NT2/D1 (cell line): ENCODE results near the gene IFNA2.

Experiments used
- DNase-seq: peaks from one replicate; pipeline ENCODE4 v3.0.0-alpha.2; 2011; ENCODE audit warnings: low read depth, low spot score
- H3K27me3 ChIP-seq: 2 replicates; pipeline ENCODE4 v1.6.0; 2011; ENCODE audit warnings: mild to moderate bottlenecking; ENCODE audit not compliant: insufficient read length, insufficient read depth
- H3K36me3 ChIP-seq: 2 replicates; pipeline ENCODE4 v1.6.1; 2011; ENCODE audit warnings: mild to moderate bottlenecking, low read length, mixed read lengths; ENCODE audit not compliant: insufficient read depth, insufficient read length
- H3K4me1 ChIP-seq: 2 replicates; pipeline ENCODE4 v1.5.1; 2011; ENCODE audit not compliant: insufficient read depth, insufficient read length
- H3K4me3 ChIP-seq: 2 replicates; pipeline ENCODE4 v1.5.1; 2011; ENCODE audit warnings: low read depth; ENCODE audit not compliant: insufficient read length
- H3K9ac ChIP-seq: 2 replicates; pipeline ENCODE4 v1.6.0; 2011; ENCODE audit warnings: low read depth; ENCODE audit not compliant: insufficient read length
- H3K9me3 ChIP-seq: 2 replicates; pipeline ENCODE4 v1.5.1; 2011; ENCODE audit warnings: mild to moderate bottlenecking, low read length; ENCODE audit not compliant: insufficient read depth
- SUZ12 ChIP-seq: IDR thresholded peaks from 2 replicates; pipeline ENCODE4 v1.6.1; 2011; ENCODE audit not compliant: insufficient read length, insufficient read depth; ENCODE audit errors: extremely low read depth
- YY1 ChIP-seq: IDR thresholded peaks from 2 replicates; pipeline ENCODE4 v1.6.1; 2011; ENCODE audit not compliant: insufficient read length, insufficient read depth
- ZNF274 ChIP-seq: IDR thresholded peaks from 2 replicates; pipeline ENCODE4 v1.6.1; 2011; ENCODE audit warnings: mild to moderate bottlenecking, low read depth, low read length

IFNA2 gene

DNA sequence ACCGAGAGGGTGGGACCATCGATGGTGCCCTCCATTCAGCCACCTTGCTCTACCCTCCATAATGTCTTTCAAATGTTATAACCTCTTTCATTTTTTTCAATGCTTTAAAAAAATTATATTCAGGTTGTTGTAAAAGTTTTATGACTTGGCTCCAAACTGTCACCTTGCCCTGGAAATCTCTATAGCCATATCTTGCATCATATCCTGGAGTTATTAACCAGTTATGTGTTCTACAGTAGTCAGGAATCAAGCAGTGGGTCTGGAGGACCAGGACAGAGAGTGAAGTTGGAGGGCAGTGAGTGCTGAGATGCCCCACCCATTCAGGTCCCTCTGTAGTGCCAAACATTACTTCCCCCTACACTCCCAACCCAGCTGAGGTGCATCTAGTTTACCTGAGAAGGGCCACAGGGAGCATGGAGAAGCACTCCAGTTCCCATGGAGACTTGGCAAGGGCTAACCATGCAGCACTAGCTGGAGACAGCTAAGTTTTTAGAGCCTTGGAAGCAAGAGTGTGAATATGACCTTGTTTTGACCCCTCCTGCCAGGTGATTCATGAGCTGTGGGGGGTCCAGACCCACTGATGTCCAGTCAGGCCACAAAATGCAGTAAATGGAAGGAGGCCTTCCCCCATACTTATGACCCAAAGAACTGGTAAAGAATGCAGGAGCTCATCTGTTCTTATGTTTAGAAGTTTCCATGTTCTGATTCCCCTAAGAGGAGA is 29.2 kb upstream of the IFNA2 start:
- Histone ChIP-seq H3K4me3 (no peak overlapping the region), H3K4me1 (peaks cover 2% of the 10 kb centered on the region), H3K36me3 (no peaks in the 10 kb centered on the region), H3K9ac (no peak overlapping the region), H3K9me3 (no peaks in the 10 kb centered on the region), H3K27me3 (no peaks in the 10 kb centered on the region)
- DNase-seq = no peak
- TF ChIP-seq SUZ12 (no peak), ZNF274 (no peak), YY1 (no peak)

DNA sequence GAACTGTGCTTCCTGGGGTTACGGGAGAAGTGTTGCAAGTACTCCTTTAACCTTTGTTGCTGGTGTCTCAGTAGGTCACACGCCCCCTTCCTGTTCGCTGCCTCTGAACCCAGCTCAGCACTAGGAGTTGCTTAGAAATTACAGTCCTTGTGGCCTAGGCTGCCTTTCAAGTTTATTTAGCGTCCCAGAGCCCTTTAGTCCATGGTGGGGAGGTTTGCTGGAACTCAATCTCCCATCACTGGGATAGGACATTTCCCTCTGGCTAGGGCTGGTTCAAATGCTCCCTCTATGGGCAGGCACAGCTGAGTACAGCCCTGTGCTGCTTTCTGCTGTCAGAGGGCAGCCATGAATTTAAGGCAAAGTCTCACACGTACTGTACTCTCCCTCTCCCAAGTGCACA is 28.4 kb upstream of the IFNA2 start:
- H3K36me3 ChIP-seq = no peaks in the 10 kb centered on the region
- no peaks in the 10 kb centered on the region for H3K27me3 ChIP-seq
- H3K9ac ChIP-seq = no peak overlapping the region
- DNase-seq = no peak
- peaks cover 2% of the 10 kb centered on the region for H3K4me1 ChIP-seq
- no peak for TF ChIP-seq ZNF274
- TF ChIP-seq SUZ12 = no peak
- no peak for TF ChIP-seq YY1
- H3K4me3 ChIP-seq = no peak overlapping the region
- H3K9me3 ChIP-seq = no peaks in the 10 kb centered on the region

DNA sequence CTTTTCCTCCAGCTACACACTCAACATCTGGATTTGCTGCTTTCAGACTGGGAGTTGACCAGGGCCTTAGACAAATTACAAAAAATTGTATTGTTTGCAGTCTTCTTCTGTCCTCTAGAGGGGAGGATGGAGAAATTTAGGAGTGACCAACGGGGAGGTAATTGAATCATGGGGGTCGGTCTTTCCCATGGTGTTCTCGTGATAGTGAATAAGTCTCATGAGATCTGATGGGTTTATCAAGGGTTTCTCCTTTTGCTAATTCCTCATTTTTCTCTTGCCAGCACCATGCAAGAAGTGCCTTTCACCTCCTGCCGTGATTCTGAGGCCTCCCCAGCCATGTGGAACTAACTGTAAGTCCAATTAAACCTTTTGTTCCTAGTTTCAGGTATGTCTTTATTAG is 28.0 kb upstream of the IFNA2 start:
- Histone ChIP-seq H3K4me1 (peaks cover 2% of the 10 kb centered on the region), H3K9me3 (no peaks in the 10 kb centered on the region), H3K9ac (no peak overlapping the region), H3K36me3 (no peaks in the 10 kb centered on the region), H3K4me3 (no peak overlapping the region), H3K27me3 (no peaks in the 10 kb centered on the region)
- TF ChIP-seq YY1 (no peak), SUZ12 (no peak)
- DNase-seq = no peak

DNA sequence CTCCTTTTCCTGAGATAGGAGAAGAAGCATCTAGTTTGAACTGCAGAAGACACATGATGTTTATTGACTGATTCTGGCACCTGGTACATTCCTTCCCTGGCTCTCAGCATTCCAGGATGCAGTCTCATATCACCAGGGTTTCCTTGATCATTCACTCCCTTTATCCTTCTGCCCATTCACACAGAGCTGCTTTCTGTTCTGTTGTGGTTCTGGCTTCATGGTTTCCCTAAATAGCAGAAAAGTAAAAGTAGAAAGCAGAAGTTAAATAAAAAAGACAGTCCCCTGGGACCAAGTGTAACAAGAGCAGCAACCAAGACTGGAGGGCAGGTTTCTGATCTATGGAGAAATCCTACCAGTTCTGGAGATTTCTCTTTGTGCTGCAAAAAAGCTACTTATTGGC is 26.9 kb upstream of the IFNA2 start:
- H3K9me3 ChIP-seq = no peaks in the 10 kb centered on the region
- H3K4me1 ChIP-seq = peaks cover 2% of the 10 kb centered on the region
- H3K36me3 ChIP-seq = no peaks in the 10 kb centered on the region
- no peaks in the 10 kb centered on the region for H3K27me3 ChIP-seq
- TF ChIP-seq YY1 = no peak
- TF ChIP-seq ZNF274 = no peak
- no peak for TF ChIP-seq SUZ12
- no peak overlapping the region for H3K4me3 ChIP-seq
- no peak overlapping the region for H3K9ac ChIP-seq
- DNase-seq = no peak

DNA sequence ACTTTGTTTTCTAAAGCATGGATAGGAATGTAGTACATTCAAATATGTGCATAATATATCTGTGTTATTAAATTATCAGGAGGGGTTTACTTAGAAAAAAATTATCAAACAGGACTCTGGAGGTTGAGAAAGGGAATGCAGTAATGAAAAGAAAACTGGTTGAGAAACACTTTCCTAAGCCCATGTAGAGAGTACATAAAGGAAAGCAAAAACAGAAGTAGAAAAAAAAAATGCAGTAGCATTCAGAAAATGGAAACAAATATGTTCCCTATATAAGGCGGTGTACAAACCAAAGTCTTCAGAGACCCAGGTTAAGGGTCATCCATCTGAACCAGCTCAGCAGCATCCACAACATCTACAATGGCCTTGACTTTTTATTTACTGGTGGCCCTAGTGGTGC is 23.6 kb upstream of the IFNA2 start, which contains the start of gene IFNA8:
Gene IFNA8, plus strand, starts transcription at position 301 of the 400 bp plus-strand sequence. Its CDS starts 60 bp downstream, at position 361.
- Histone ChIP-seq H3K4me1 (no peaks in the 10 kb centered on the region), H3K9ac (no peak within 1 kb of the TSS), H3K9me3 (no peaks in the 10 kb centered on the region), H3K27me3 (no peaks in the 10 kb centered on the region), H3K4me3 (no peak within 1 kb of the TSS), H3K36me3 (no peaks in the 10 kb centered on the region)
- TF ChIP-seq SUZ12 (no peak), YY1 (no peak), ZNF274 (no peak)
- no peak for DNase-seq

DNA sequence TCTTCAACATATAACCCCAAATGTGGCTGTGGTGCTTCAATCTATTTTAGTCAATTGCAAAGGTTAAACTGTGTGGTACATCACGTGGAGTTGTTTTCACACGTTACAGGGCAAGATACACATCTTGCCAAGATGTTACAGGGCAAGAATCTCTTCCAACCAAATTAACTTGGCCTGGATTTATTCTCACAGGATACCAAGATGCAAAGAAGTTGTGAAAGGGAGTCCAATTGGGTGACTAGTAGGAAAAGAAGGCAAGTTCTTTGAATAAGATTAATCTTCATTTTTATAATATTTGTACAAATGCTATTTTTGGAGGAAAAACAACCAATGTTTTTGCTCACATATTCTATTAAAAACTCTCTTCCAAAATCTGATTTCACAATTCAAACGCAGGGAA is 18.9 kb upstream of the IFNA2 start:
- no peak overlapping the region for H3K4me3 ChIP-seq
- no peaks in the 10 kb centered on the region for H3K36me3 ChIP-seq
- H3K9ac ChIP-seq = no peak overlapping the region
- no peaks in the 10 kb centered on the region for H3K4me1 ChIP-seq
- peaks cover 14% of the 10 kb centered on the region for H3K27me3 ChIP-seq
- TF ChIP-seq SUZ12 = no peak
- TF ChIP-seq YY1 = no peak
- no peak for TF ChIP-seq ZNF274
- H3K9me3 ChIP-seq = no peaks in the 10 kb centered on the region
- no peak for DNase-seq

DNA sequence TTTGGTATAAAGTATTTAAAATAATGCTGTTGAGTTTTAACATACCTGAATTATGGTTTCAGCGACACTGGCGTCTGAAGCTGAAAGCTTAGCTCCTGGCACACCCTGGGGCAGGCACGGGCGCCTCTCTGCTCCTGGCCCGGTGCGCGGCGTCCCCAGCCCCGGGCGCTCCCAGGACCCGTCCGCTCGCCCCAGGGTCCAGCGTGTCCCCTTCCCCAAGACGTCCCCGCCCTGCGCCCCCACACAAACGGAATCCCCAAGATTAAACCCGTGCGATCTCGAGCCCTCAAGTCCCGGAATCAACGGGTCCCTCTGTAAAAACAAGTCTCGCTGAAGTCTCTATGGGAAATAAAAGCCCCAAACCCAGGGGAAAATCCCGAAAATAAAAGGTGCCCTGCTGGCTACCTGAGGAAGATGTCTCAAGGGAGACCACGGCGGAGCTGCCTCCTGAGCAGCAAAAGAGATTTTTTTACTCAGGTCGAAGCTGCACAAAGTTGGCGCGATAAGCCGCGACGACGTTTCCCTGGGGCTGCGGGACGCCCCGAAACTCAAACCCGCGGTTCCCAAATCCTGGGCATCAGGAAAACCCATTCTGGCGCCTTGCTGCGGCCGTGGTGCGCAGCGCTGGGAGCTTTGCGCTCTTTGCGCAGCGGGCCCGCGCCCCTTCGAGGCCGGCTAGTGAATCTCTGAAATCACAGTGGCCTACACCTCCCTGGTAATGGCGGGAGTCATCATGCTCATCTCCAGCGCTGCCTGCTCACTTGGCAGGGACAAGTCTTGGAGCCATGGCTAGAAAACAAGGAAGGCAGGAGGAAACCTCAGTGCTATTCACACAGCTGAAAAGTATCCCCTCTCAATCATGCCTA is 17.4 kb upstream of the IFNA2 start:
- TF ChIP-seq YY1 = no peak
- TF ChIP-seq SUZ12 = no peak
- no peak for TF ChIP-seq ZNF274
- Histone ChIP-seq H3K27me3 (peaks cover 15% of the 10 kb centered on the region), H3K9me3 (no peaks in the 10 kb centered on the region), H3K36me3 (no peaks in the 10 kb centered on the region), H3K9ac (peak overlapping the region; percentile 53), H3K4me3 (peak overlapping the region; percentile 38), H3K4me1 (no peaks in the 10 kb centered on the region)
- DNase-seq = no peak
